ENCODE measurements around the gene SYNRG. TPM values are rescaled to one million over a fixed set of nuclear protein-coding genes. Genes with fewer than 3 reads are reported as not detected.
"Not testable (repeated sequence)": the region's sequence is repeated elsewhere in the genome, so short reads cannot be mapped to it uniquely, and the experiment has no call there.

Gene SYNRG
- total RNA-seq, 1 donor from 2014 or later: 45.3 TPM

- H3K4me1 Mint-ChIP-seq: peaks cover 6% of the 10 kb centered on the region
- peaks cover 27% of the 10 kb centered on the region for H3K36me3 Mint-ChIP-seq (ENCODE audit: low read depth)
- H3K27ac Mint-ChIP-seq: no peak overlapping the region
- DNase-seq: no peak
- no peak overlapping the region for H3K4me3 Mint-ChIP-seq
- H3K9me3 Mint-ChIP-seq: no peaks in the 10 kb centered on the region
- intact Hi-C loops (cut with micrococcal nuclease): no loop called here
- no peaks in the 10 kb centered on the region for H3K27me3 Mint-ChIP-seq
Measured at GRCh38 chr17:37614391-37614790, 5.2 kb upstream of the SYNRG start.

DNA sequence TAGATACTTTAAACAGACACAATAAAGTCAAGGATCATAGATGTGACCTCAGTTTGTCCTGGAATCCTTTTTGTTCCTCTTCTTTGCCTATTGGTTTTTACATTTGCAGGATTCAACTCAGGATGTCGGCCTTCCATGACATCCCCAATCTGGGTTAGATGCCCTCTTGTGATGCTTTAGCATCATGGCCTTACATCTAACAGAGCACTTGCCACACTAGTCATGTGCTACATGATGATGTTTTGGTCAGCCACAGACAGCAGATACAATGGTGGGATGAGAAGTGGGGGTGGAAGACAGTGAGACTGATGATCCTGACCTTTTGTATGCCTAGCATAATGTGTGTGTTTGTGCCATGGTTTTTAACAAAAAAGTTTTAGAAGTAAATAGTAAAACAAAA is 1.8 kb upstream of the SYNRG start:
- DNase-seq: no peak
- intact Hi-C loops (cut with micrococcal nuclease): no loop called here
- H3K4me1 Mint-ChIP-seq: peaks cover 18% of the 10 kb centered on the region
- H3K4me3 Mint-ChIP-seq: peak overlapping the region; percentile 22
- H3K27me3 Mint-ChIP-seq: no peaks in the 10 kb centered on the region
- peaks cover 20% of the 10 kb centered on the region for H3K36me3 Mint-ChIP-seq (ENCODE audit: low read depth)
- H3K27ac Mint-ChIP-seq: no peak overlapping the region
- H3K9me3 Mint-ChIP-seq: no peaks in the 10 kb centered on the region

- intact Hi-C loops (cut with micrococcal nuclease): not testable (repeated sequence)
- H3K4me1 Mint-ChIP-seq: peaks cover 27% of the 10 kb centered on the region
Measured at GRCh38 chr17:37610041-37610420, 813 bp upstream of the SYNRG start.

GRCh38 chr17:37608351-37609169 is 658 bp downstream of the SYNRG start:
- Mint-ChIP-seq H3K9me3 (no peaks in the 10 kb centered on the region), H3K36me3 (ENCODE audit: low read depth) (peaks cover 21% of the 10 kb centered on the region), H3K27me3 (no peaks in the 10 kb centered on the region), H3K4me3 (peak overlapping the region; percentile 92), H3K27ac (peak overlapping the region; percentile 92), H3K4me1 (peaks cover 39% of the 10 kb centered on the region)
- intact Hi-C loops (cut with micrococcal nuclease): loop anchor here (2.0 to 10.0 kb wide), 5 partner anchors 34 to 209 kb away; partner anchors contain the start of genes ACACA, DDX52, DUSP14 and TADA2A
- DNase-seq: peak; percentile 67

More at GRCh38 chr17:37610041-37610420, 813 bp upstream of the SYNRG start:
- Mint-ChIP-seq H3K36me3 (ENCODE audit: low read depth) (peaks cover 23% of the 10 kb centered on the region), H3K27ac (peak overlapping the region; percentile 80), H3K4me3 (peak overlapping the region; percentile 92)
- DNase-seq, H3K9me3 Mint-ChIP-seq, H3K27me3 Mint-ChIP-seq: not testable (repeated sequence)

DNA sequence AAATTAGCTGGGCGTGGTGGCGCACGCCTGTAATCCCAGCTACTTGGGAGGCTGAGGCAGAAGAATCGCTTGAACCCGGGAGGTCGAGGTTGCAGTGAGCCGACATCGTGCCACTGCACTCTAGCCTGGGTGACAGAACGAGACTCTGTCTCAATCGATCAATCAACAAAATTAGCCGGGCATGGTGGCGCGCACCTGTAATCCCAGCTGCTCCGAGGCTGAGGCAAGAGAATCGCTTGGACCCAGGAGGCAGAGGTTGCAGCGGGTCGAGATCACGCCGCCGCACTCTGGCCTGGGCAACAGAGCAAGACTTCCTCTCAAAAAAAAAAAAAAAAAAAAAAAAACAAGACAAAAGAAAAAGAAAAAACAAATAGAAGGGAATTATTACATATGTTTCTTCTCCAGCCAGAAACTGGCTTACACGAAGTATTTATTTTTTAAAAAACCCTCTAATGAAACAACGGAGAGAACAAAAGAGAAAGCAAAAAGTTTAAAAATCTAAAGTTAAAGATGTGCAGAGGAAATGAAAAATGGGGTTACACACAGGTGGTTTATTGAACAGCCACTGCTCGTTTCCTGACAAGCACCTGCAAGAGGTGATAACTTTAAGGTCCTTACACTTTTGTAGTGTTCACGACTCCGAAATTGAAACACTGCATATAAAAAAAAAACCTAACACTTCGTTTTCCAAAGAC is 1.4 kb downstream of the SYNRG start:
- Mint-ChIP-seq H3K4me1 (peaks cover 44% of the 10 kb centered on the region), H3K36me3 (ENCODE audit: low read depth) (peaks cover 21% of the 10 kb centered on the region), H3K4me3 (peak overlapping the region; percentile 92), H3K9me3 (no peaks in the 10 kb centered on the region), H3K27ac (peak overlapping the region; percentile 92), H3K27me3 (no peaks in the 10 kb centered on the region)
- peak; percentile 78 for DNase-seq
- intact Hi-C loops (cut with micrococcal nuclease): loop anchor here (2.0 to 10.0 kb wide), 5 partner anchors 35 to 210 kb away; partner anchors contain the start of genes ACACA, DDX52, DUSP14 and TADA2A

DNA sequence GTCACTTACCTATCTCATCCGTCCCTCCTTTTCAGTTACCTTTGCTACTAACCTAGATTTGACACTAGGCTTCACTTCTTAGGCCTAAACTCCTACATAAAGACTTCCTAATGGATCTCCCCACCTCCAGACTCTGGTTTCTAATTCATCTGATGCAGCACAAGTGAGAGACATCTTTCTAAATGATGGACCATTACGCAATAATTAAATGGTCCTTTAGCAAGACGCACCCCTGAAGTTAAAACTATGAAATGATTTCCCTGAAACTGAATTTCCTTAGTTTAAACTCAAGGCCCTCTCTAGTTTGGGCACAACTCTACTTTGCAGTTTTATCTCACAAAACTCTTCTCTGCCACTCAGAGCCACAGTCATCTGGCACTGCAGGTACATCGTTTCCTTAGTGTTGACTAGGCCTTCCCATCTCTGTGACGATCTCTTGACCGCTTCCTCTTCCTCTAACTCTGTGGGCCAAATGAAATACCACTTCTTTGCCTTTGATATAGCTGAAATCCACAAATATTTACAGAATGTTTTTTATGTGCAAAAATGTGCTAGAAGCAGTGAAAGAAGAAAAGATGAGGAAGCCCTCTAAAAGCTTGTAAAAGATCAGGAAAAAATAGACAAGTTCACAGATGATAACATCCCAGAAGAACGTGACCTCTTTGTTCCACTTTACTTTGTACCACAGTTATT is 3.3 kb downstream of the SYNRG start:
- Mint-ChIP-seq H3K4me3 (peak overlapping the region; percentile 86), H3K36me3 (ENCODE audit: low read depth) (peaks cover 24% of the 10 kb centered on the region), H3K27me3 (no peaks in the 10 kb centered on the region), H3K4me1 (peaks cover 50% of the 10 kb centered on the region), H3K27ac (peak overlapping the region; percentile 91), H3K9me3 (no peaks in the 10 kb centered on the region)
- intact Hi-C loops (cut with micrococcal nuclease): loop anchor here (5.0 to 10.0 kb wide), 3 partner anchors 169 to 211 kb away; partner anchors contain the start of genes ACACA and TADA2A
- DNase-seq: peak; percentile 86

DNA sequence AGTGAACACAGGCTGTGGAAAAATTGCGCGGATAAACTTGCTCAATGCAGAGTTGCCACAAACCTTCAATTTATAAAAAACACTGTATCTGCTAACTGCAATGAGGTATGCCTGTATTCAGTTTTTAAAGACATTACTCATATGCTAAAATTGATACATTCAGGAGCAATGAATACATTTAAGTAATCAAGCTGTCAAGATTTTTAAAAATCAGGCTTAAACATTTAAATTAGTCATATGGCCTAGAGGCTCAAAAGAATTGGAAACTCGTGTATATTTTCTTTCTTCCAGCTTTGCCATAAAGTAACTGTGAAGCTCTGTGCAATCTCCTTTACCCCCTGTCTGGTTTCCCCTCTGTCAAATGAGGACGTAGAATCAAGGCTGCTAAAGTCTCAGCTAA is 4.1 kb downstream of the SYNRG start:
- H3K4me1 Mint-ChIP-seq: peaks cover 55% of the 10 kb centered on the region
- peaks cover 29% of the 10 kb centered on the region for H3K36me3 Mint-ChIP-seq (ENCODE audit: low read depth)
- no peaks in the 10 kb centered on the region for H3K27me3 Mint-ChIP-seq
- H3K9me3 Mint-ChIP-seq: no peaks in the 10 kb centered on the region
- peak overlapping the region; percentile 91 for H3K27ac Mint-ChIP-seq
- DNase-seq: no peak
- peak overlapping the region; percentile 86 for H3K4me3 Mint-ChIP-seq
- intact Hi-C loops (cut with micrococcal nuclease): loop anchor here (5.0 to 10.0 kb wide), 3 partner anchors 170 to 212 kb away; partner anchors contain the start of genes ACACA and TADA2A

DNA sequence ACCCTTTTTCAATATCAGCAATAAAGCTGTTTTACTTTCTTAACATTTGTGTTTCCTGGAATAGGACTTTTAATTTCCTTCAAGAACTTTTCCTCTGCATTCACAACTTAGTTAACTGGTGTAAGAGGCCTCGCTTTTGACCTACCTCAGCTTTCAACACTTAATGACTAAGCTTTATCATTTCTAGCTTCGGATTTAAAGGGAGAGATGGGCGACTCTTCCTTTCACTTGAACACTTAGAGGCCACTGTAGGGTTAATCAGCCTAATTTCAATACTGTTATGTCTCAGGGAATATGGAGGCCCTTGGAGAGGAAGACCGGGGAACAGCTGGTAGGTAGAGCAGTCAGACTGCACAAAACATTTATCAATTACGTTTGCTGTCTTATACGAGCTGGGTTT is 4.7 kb downstream of the SYNRG start:
- Mint-ChIP-seq H3K9me3 (no peaks in the 10 kb centered on the region), H3K36me3 (ENCODE audit: low read depth) (peaks cover 29% of the 10 kb centered on the region), H3K4me1 (peaks cover 50% of the 10 kb centered on the region), H3K4me3 (peak overlapping the region; percentile 77), H3K27me3 (no peaks in the 10 kb centered on the region), H3K27ac (peak overlapping the region; percentile 83)
- DNase-seq: no peak
- intact Hi-C loops (cut with micrococcal nuclease): loop anchor here (10.0 kb wide), 1 partner anchor 170 kb away; no protein-coding TSS in a partner anchor

DNA sequence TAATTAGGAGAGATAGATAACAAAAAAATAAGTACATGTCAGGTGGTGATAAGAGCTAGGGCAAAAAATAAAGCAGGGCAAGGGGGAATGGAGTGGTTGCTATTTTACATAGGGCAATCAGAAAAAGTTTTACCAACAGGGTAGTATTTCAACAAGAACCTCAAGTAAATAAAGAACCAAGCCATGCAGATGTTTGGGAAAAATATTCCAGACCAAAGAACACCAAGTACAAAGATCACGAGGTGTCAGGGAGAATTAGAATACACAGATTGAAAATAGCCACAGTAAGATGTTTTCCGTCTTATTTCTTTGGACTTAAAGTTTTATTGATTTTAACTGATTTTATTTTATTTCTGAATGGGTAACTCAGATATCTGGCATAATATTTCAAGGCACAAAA is 11.1 kb downstream of the SYNRG start:
- no peaks in the 10 kb centered on the region for H3K27me3 Mint-ChIP-seq

GRCh38 chr17:37592291-37592690 is 16.9 kb downstream of the SYNRG start:
- intact Hi-C loops (cut with micrococcal nuclease): no loop called here
- DNase-seq: no peak
- Mint-ChIP-seq H3K27me3 (no peaks in the 10 kb centered on the region), H3K4me3 (no peak overlapping the region), H3K4me1 (peaks cover 24% of the 10 kb centered on the region), H3K27ac (no peak overlapping the region), H3K36me3 (ENCODE audit: low read depth) (peaks cover 55% of the 10 kb centered on the region), H3K9me3 (no peaks in the 10 kb centered on the region)

More for the DNA sequence above, 11.1 kb downstream of the SYNRG start:
- peaks cover 58% of the 10 kb centered on the region for H3K36me3 Mint-ChIP-seq (ENCODE audit: low read depth)
- no peak overlapping the region for H3K4me3 Mint-ChIP-seq
- DNase-seq: no peak
- H3K4me1 Mint-ChIP-seq: peaks cover 31% of the 10 kb centered on the region
- H3K9me3 Mint-ChIP-seq: no peaks in the 10 kb centered on the region
- intact Hi-C loops (cut with micrococcal nuclease): no loop called here
- H3K27ac Mint-ChIP-seq: no peak overlapping the region

GRCh38 chr17:37585066-37585465 is 24.2 kb downstream of the SYNRG start:
- Mint-ChIP-seq H3K27ac (no peak overlapping the region), H3K36me3 (ENCODE audit: low read depth) (peaks cover 44% of the 10 kb centered on the region), H3K27me3 (no peaks in the 10 kb centered on the region), H3K4me3 (no peak overlapping the region), H3K9me3 (no peaks in the 10 kb centered on the region), H3K4me1 (peaks cover 8% of the 10 kb centered on the region)
- no peak for DNase-seq
- intact Hi-C loops (cut with micrococcal nuclease): no loop called here

DNA sequence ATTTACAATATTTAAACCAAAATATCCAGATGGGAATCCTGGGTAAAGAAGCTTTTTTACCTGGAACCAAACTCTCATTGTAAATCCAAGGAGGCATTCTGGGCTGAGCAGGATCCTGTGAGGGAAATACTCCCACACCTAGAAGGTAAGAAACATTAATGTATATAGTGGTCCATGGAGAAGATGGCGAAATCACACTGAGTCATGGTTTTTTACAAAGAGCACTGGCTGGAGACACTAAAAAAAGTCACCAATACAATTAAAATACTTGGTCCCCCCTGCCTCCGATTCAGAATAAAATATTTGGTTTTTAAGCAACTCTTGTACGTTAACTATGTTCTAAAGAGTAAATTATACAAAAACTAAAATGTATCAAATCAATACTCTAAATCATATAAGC is 32.9 kb downstream of the SYNRG start:
- Mint-ChIP-seq H3K9me3 (no peaks in the 10 kb centered on the region), H3K4me3 (no peak overlapping the region), H3K4me1 (peaks cover 2% of the 10 kb centered on the region), H3K27ac (no peak overlapping the region), H3K27me3 (no peaks in the 10 kb centered on the region), H3K36me3 (ENCODE audit: low read depth) (peaks cover 52% of the 10 kb centered on the region)
- intact Hi-C loops (cut with micrococcal nuclease): no loop called here
- DNase-seq: no peak

DNA sequence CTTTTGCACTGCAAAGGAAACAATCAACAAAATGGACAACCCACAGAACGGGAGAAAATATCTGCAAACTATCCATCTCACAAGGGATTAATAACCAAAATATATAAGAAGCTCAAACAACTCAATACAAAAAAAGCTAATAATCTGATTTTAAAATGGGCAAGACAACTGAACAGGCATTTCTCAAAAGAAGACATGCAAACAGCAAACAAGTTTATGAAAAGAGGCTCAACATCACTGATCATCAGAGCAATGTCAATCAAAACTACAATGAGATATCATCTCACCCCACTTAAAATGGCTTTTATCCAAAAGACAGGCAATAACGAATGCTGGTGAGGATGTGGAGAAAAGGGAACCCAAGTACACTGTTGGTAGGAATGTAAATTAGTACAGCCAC is 34.8 kb downstream of the SYNRG start:
- no peak for DNase-seq
- intact Hi-C loops (cut with micrococcal nuclease): no loop called here
- Mint-ChIP-seq H3K27me3 (no peaks in the 10 kb centered on the region), H3K4me3 (no peak overlapping the region), H3K36me3 (ENCODE audit: low read depth) (peaks cover 48% of the 10 kb centered on the region), H3K9me3 (no peaks in the 10 kb centered on the region), H3K4me1 (peaks cover 2% of the 10 kb centered on the region), H3K27ac (no peak overlapping the region)
